ENCODE measurements around the gene GRK5. TPM values are rescaled to one million over a fixed set of nuclear protein-coding genes. Genes with fewer than 3 reads are reported as not detected.
A peak's percentile ranks its signal among the peaks of the same experiment; 100 is the strongest.

GRK5 gene
- total RNA-seq, 1 experiment from 2014 or later = 29.0 TPM

DNA sequence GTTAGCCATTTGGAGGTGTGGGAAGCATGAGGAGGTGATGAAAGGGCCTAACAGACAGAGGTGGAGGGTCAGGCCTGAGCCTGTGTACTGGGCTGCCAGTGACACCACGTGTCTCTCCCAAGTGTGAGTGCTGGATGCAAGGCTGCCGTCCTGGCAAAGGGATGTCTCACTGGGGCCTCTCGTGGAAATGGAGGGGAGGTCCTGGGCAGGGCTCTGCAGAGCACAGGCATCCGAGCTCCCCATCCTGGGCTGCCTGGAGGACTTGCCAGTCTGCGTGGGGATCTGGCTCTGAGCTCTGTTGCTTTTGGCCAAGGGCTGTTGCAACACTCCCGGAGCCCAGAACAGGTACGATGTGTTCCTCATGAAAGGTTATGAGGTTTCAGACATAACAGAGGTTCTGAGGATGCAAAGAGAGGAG is 77.3 kb downstream of the GRK5 start:
- Histone ChIP-seq H3K27me3 (ENCODE audit: control insufficient read depth, insufficient read depth, low read length) (no peaks in the 10 kb centered on the region), H3K9me3 (ENCODE audit: control insufficient read depth, insufficient read depth, low read depth, low read length) (no peaks in the 10 kb centered on the region), H3K4me3 (ENCODE audit: low read depth in 2 of 2, low read length in 2 of 2) (no peak overlapping the region), H3K4me1 (ENCODE audit: control insufficient read depth, insufficient read depth, low read length) (peaks cover 70% of the 10 kb centered on the region), H3K36me3 (ENCODE audit: control insufficient read depth, insufficient read depth, low read length) (no peaks in the 10 kb centered on the region), H3K27ac (ENCODE audit: low read length) (peak overlapping the region; percentile 12)
- ChIA-PET CTCF (no interaction called here), POLR2A (no interaction called here)
- no peak for DNase-seq (ENCODE audit: low read depth, low spot score)
- intact Hi-C loops (cut with micrococcal nuclease; ENCODE audit: unreplicated experiment) = no loop called here
- in situ Hi-C loops (cut with HindIII; ENCODE audit: low pct_unique_long_range_greater_than_20kb, low sequenced_read_pairs) = no loop called here
- TF ChIP-seq POLR2AphosphoS5 (IDR thresholded peaks at IDR 0.05; ENCODE audit: low read depth, low read length) (no peak), CTCF (IDR thresholded peaks at IDR 0.05) (no peak), SIN3A (IDR thresholded peaks at IDR 0.05; ENCODE audit: borderline replicate concordance, insufficient read depth, low read depth, low read length) (no peak), TCF7L2 (IDR thresholded peaks at IDR 0.05; ENCODE audit: low read depth, low read length) (no peak), REST (IDR thresholded peaks at IDR 0.05; ENCODE audit: insufficient read depth in 1 of 2, low read depth in 2 of 2, low read length in 1 of 2) (no peak)
- ATAC-seq = no peak
- BruUV-seq (replicated peaks) = no TSS peak

- ChIA-PET POLR2A (no interaction called here), CTCF (no interaction called here)
- intact Hi-C loops (cut with micrococcal nuclease; ENCODE audit: unreplicated experiment) (no loop called here), in situ Hi-C loops (cut with HindIII; ENCODE audit: low pct_unique_long_range_greater_than_20kb, low sequenced_read_pairs) (no loop called here)
- H3K27me3 ChIP-seq (ENCODE audit: control insufficient read depth, insufficient read depth, low read length) = no peaks in the 10 kb centered on the region
- no TSS peak for BruUV-seq (replicated peaks)
- H3K9me3 ChIP-seq (ENCODE audit: control insufficient read depth, insufficient read depth, low read depth, low read length) = no peaks in the 10 kb centered on the region
- DNase-seq (ENCODE audit: low read depth, low spot score) = no peak
- TF ChIP-seq TCF7L2 (IDR thresholded peaks at IDR 0.05; ENCODE audit: low read depth, low read length) = no peak
- no peak for TF ChIP-seq REST (IDR thresholded peaks at IDR 0.05; ENCODE audit: insufficient read depth in 1 of 2, low read depth in 2 of 2, low read length in 1 of 2)
- no peak for TF ChIP-seq POLR2AphosphoS5 (IDR thresholded peaks at IDR 0.05; ENCODE audit: low read depth, low read length)
- no peak for TF ChIP-seq CTCF (IDR thresholded peaks at IDR 0.05)
- no peak for TF ChIP-seq SIN3A (IDR thresholded peaks at IDR 0.05; ENCODE audit: borderline replicate concordance, insufficient read depth, low read depth, low read length)
- no peaks in the 10 kb centered on the region for H3K36me3 ChIP-seq (ENCODE audit: control insufficient read depth, insufficient read depth, low read length)
- peak overlapping the region; percentile 67 for H3K27ac ChIP-seq (ENCODE audit: low read length)
- ATAC-seq = no peak
- peaks cover 75% of the 10 kb centered on the region for H3K4me1 ChIP-seq (ENCODE audit: control insufficient read depth, insufficient read depth, low read length)
- H3K4me3 ChIP-seq (ENCODE audit: low read depth in 2 of 2, low read length in 2 of 2) = no peak overlapping the region
Measured at GRCh38 chr10:119285495-119286267, 78.3 kb downstream of the GRK5 start.

Data from Panc1 (cell line).